HG03442 (cell line): ENCODE results near the gene ISCU.
A peak's percentile ranks its signal among the peaks of the same experiment; 100 is the strongest.
"Not testable (repeated sequence)": the region's sequence is repeated elsewhere in the genome, so short reads cannot be mapped to it uniquely, and the experiment has no call there.

Source experiments
- ATAC-seq: cut with Tn5 transposase; IDR thresholded peaks from one replicate; pipeline ENCODE4 v1.9.1; 2021; ENCODE audit warnings: mild to moderate bottlenecking, moderate library complexity; ENCODE audit not compliant: unreplicated experiment

ISCU gene

GRCh38 chr12:108616941-108617858 lies 54.8 kb downstream of the ISCU start:
- peak; percentile 86 for ATAC-seq

GRCh38 chr12:108618079-108618952 lies 55.9 kb downstream of the ISCU start:
- no peak for ATAC-seq

GRCh38 chr12:108618953-108619274 lies 56.5 kb downstream of the ISCU start:
- ATAC-seq: not testable (repeated sequence)
